ENCODE measurements around the gene ATF7IP2. TPM values are rescaled to one million over a fixed set of nuclear protein-coding genes. Genes with fewer than 3 reads are reported as not detected.

Gene ATF7IP2
- total RNA-seq, 2 experiments from 2014 or later, result 19.4 to 20.3 TPM

DNA sequence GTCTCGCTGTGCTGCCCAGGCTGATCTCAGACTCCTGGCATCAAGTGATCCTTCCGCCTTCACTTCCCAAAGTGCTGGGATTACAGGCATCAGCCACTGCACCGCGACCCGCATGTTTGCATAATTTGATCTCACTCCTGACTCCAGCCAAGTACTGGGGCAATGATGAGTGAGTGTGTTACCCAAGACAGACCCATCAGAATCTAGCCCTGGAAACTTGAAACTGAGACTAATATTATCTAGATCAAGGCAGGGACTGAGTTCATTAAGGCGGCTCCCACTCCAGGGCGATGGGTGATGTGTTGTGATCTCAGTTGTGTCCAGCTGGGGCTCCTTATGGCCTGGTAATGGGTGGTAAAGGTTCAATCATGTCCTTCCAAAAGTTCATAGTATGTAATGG lies 141.1 kb downstream of the ATF7IP2 start:
- DNase-seq, result no peak
- no peaks in the 10 kb centered on the region for H3K4me1 Mint-ChIP-seq
- H3K27ac Mint-ChIP-seq, result no peak overlapping the region
- no peak overlapping the region for H3K4me3 Mint-ChIP-seq
- no peaks in the 10 kb centered on the region for H3K9me3 Mint-ChIP-seq
- no peaks in the 10 kb centered on the region for H3K36me3 Mint-ChIP-seq
- H3K27me3 Mint-ChIP-seq, result no peaks in the 10 kb centered on the region

DNA sequence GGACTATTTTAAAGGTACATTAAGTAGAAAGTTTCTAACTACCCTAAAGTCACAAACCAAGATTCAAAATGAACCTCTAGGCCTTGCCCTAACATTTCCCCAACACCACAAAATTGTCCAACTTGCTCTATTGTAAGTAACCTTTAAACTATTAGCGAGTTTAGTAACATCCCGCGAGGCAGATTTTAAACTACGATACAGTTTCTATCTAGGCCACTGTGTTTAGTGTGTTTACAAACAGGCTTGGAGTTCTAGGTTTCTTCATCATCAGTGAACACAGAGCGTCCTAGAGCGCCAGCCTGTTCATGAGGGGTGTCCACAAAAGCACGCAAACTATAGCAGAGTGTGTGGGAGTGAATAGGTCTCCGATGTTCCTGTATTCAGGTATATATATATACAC lies 142.8 kb downstream of the ATF7IP2 start:
- Mint-ChIP-seq H3K4me3 (no peak overlapping the region), H3K27me3 (no peaks in the 10 kb centered on the region), H3K27ac (no peak overlapping the region), H3K9me3 (no peaks in the 10 kb centered on the region), H3K36me3 (no peaks in the 10 kb centered on the region), H3K4me1 (no peaks in the 10 kb centered on the region)
- DNase-seq, result no peak

DNA sequence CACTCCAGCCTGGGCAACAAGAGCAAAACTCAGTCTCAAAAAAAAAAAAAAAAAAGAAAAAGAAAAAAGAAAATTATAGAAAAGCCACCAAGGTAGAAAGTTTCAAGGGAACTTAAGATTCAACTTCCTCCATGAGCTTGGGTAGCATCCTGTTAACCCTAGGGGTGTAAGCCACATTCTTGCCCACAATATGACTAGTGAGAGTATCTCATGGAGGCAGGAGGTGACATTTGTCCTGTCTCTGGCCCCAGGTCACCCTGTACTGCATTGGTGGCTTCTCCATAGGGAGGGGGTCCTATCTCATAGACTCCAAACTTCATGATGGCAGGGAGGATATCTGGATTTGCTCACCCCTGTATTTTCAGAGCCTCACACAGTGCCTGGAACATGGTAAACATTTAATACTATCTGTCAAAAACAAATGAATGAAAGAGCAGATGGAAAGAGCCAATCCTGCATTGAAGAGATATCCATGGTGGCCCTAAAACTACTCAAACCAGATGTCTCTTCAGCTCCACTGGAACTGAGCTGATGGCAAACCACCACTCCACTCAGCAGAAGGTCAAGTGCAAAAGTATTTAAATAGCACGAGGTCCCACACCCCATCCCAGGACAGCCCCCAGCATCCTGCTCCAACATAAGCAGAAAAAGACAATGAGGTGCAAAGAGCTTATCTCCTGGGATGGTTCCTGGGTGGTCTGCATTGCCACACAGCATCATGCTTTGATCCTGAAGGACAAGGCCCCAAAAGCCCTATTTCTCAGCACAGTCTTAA lies 144.2 kb downstream of the ATF7IP2 start:
- H3K4me3 Mint-ChIP-seq, result no peak overlapping the region
- H3K27me3 Mint-ChIP-seq, result no peaks in the 10 kb centered on the region
- no peaks in the 10 kb centered on the region for H3K9me3 Mint-ChIP-seq
- no peaks in the 10 kb centered on the region for H3K4me1 Mint-ChIP-seq
- H3K36me3 Mint-ChIP-seq, result no peaks in the 10 kb centered on the region
- no peak overlapping the region for H3K27ac Mint-ChIP-seq
- no peak for DNase-seq

DNA sequence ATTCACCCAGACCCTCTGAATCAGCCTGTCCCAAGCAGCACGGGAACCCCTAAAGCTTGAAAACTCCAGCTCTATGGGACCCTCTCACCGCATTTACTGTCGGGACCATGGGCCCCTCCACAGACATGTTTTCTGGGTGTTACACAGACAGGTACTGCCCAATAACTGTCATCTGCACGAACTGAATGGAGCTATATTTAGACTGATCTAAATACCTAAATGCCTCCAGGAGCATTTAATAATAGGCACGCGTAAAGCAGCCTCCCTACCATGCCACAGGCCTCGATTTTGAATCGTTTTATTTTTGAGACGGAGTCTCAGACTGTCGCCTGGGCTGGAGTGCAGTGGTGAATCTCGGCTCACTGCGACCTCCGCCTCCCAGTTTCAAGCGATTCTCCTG lies 144.8 kb downstream of the ATF7IP2 start:
- Mint-ChIP-seq H3K4me1 (no peaks in the 10 kb centered on the region), H3K9me3 (no peaks in the 10 kb centered on the region), H3K4me3 (no peak overlapping the region), H3K36me3 (no peaks in the 10 kb centered on the region), H3K27ac (no peak overlapping the region), H3K27me3 (no peaks in the 10 kb centered on the region)
- no peak for DNase-seq

DNA sequence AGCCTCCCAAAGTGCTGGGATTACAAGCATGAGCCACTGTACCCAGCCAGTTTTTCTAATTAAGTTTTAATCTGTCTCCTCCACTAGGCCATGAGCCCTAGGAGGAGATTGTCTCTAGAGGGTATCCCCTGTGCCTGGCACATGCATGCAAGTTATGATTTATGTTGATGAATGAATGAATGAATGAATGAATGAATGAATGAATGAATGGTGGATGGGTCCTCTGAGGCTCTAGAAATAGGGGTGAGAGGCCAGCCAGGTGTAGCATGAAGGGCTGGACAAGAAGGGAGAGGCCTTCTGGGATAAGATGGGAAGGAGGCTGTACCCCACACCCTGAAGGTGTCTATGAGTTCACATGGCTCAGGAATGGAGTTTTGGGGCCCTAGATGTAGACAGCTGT lies 145.7 kb downstream of the ATF7IP2 start:
- H3K4me3 Mint-ChIP-seq, result no peak overlapping the region

More for the DNA sequence above, 145.7 kb downstream of the ATF7IP2 start:
- H3K36me3 Mint-ChIP-seq, result no peaks in the 10 kb centered on the region
- no peak for DNase-seq
- H3K27me3 Mint-ChIP-seq, result no peaks in the 10 kb centered on the region
- H3K4me1 Mint-ChIP-seq, result no peaks in the 10 kb centered on the region
- H3K27ac Mint-ChIP-seq, result no peak overlapping the region
- H3K9me3 Mint-ChIP-seq, result no peaks in the 10 kb centered on the region

Other genes with a start within 250 kb of the ATF7IP2 start
- not detected for gene GRIN2A, start 203.6 kb upstream of the ATF7IP2 start, total RNA-seq
- not detected for gene EMP2, start 194.5 kb downstream of the ATF7IP2 start, total RNA-seq

All from activated naive CD8-positive, alpha-beta T cell treated with anti-CD3 and anti-CD28 coated beads for 36 hours (primary cell).